ENCODE data around the gene PA2G4. TPM values are rescaled to one million over a fixed set of nuclear protein-coding genes. Genes with fewer than 3 reads are reported as not detected.

The PA2G4 gene
- total RNA-seq, 2 donors from 2014 or later, result 128 to 161 TPM

GRCh38 chr12:56128670-56129205 lies 24.4 kb downstream of the PA2G4 start:
- peaks cover 37% of the 10 kb centered on the region for H3K36me3 Mint-ChIP-seq (ENCODE audit: low read depth)
- peak overlapping the region; percentile 89 for H3K4me3 Mint-ChIP-seq
- no peaks in the 10 kb centered on the region for H3K27me3 Mint-ChIP-seq (ENCODE audit: insufficient read depth)
- Histone ChIP-seq H3K27ac (ENCODE audit: low read depth, low read length) (no peak overlapping the region), H3K36me3 (ENCODE audit: control insufficient read depth, insufficient read depth, low read length) (peaks cover 35% of the 10 kb centered on the region), H3K9me3 (ENCODE audit: control insufficient read depth, low read length) (peaks cover 9% of the 10 kb centered on the region), H3K4me3 (ENCODE audit: low read length) (peak overlapping the region; percentile 94), H3K9ac (ENCODE audit: extremely low read depth, low read length, poor library complexity, severe bottlenecking) (peak overlapping the region; percentile 78), H3K27me3 (ENCODE audit: control insufficient read depth, insufficient read depth, low read length, poor library complexity, severe bottlenecking) (no peaks in the 10 kb centered on the region), H3K4me1 (ENCODE audit: control insufficient read depth, insufficient read depth, low read length) (peaks cover 5% of the 10 kb centered on the region)
- H3K27ac Mint-ChIP-seq, result peak overlapping the region; percentile 98
- no peaks in the 10 kb centered on the region for H3K9me3 Mint-ChIP-seq
- no peak for DNase-seq
- 0% methylated on average over 10 to 20 of the region's 20 CpGs for WGBS, 2 experiments (ENCODE audit: insufficient coverage in 1 of 2, insufficient read length in 1 of 2)
- peaks cover 31% of the 10 kb centered on the region for H3K4me1 Mint-ChIP-seq
- no peak for TF ChIP-seq CTCF (conservative IDR thresholded peaks at IDR 0.05)

- peak; percentile 87 for DNase-seq
- Mint-ChIP-seq H3K27me3 (ENCODE audit: insufficient read depth) (no peaks in the 10 kb centered on the region), H3K4me3 (peak overlapping the region; percentile 89), H3K9me3 (no peaks in the 10 kb centered on the region), H3K27ac (peak overlapping the region; percentile 98), H3K36me3 (ENCODE audit: low read depth) (peaks cover 43% of the 10 kb centered on the region), H3K4me1 (peaks cover 24% of the 10 kb centered on the region)
- Histone ChIP-seq H3K4me1 (ENCODE audit: control insufficient read depth, insufficient read depth, low read length) (peaks cover 5% of the 10 kb centered on the region), H3K27ac (ENCODE audit: low read depth, low read length) (no peak overlapping the region), H3K9me3 (ENCODE audit: control insufficient read depth, low read length) (peaks cover 9% of the 10 kb centered on the region), H3K27me3 (ENCODE audit: control insufficient read depth, insufficient read depth, low read length, poor library complexity, severe bottlenecking) (no peaks in the 10 kb centered on the region), H3K9ac (ENCODE audit: extremely low read depth, low read length, poor library complexity, severe bottlenecking) (peak overlapping the region; percentile 78), H3K4me3 (ENCODE audit: low read length) (peak overlapping the region; percentile 94), H3K36me3 (ENCODE audit: control insufficient read depth, insufficient read depth, low read length) (peaks cover 41% of the 10 kb centered on the region)
- no peak for TF ChIP-seq CTCF (conservative IDR thresholded peaks at IDR 0.05)
- 2 to 4% methylated on average over 16 to 29 of the region's 29 CpGs for WGBS, 2 experiments (ENCODE audit: insufficient coverage in 1 of 2, insufficient read length in 1 of 2)
These were observed 25.0 kb downstream of the PA2G4 start for GRCh38 chr12:56129206-56129941.

GRCh38 chr12:56129942-56130495 lies 25.7 kb downstream of the PA2G4 start:
- Mint-ChIP-seq H3K4me3 (peak overlapping the region; percentile 89), H3K9me3 (no peaks in the 10 kb centered on the region), H3K36me3 (ENCODE audit: low read depth) (peaks cover 44% of the 10 kb centered on the region), H3K27me3 (ENCODE audit: insufficient read depth) (no peaks in the 10 kb centered on the region), H3K4me1 (peaks cover 22% of the 10 kb centered on the region), H3K27ac (no peak overlapping the region)
- peaks cover 46% of the 10 kb centered on the region for H3K36me3 ChIP-seq (ENCODE audit: control insufficient read depth, insufficient read depth, low read length)
- H3K4me3 ChIP-seq (ENCODE audit: low read length), result peak overlapping the region; percentile 94
- no peak for TF ChIP-seq CTCF (conservative IDR thresholded peaks at IDR 0.05)
- H3K4me1 ChIP-seq (ENCODE audit: control insufficient read depth, insufficient read depth, low read length), result peaks cover 5% of the 10 kb centered on the region
- no peak overlapping the region for H3K9ac ChIP-seq (ENCODE audit: extremely low read depth, low read length, poor library complexity, severe bottlenecking)
- DNase-seq, result no peak
- H3K9me3 ChIP-seq (ENCODE audit: control insufficient read depth, low read length), result peaks cover 9% of the 10 kb centered on the region
- 80 to 86% methylated on average over 17 to 22 of the region's 22 CpGs for whole genome bisulfite sequencing, 2 experiments (ENCODE audit: insufficient coverage in 1 of 2, insufficient read length in 1 of 2)
- H3K27me3 ChIP-seq (ENCODE audit: control insufficient read depth, insufficient read depth, low read length, poor library complexity, severe bottlenecking), result no peaks in the 10 kb centered on the region
- no peak overlapping the region for H3K27ac ChIP-seq (ENCODE audit: low read depth, low read length)
